GM12878 (cell line): ENCODE results near the gene DOCK2. TPM values are rescaled to one million over a fixed set of nuclear protein-coding genes. Genes with fewer than 3 reads are reported as not detected.

Experiments
- ATAC-seq: fragments of 200-7000 bp; cut with Tn5 transposase; 3 replicates; pipeline ENCODE4 v1.9.1; 2020; ENCODE audit warnings: mild to moderate bottlenecking, moderate library complexity
- BruUV-seq: library from RNA; stranded (reverse); fragments of 400-500 nt; replicated peaks from 2 replicates; lab custom pipeline; 2021; lab: Mats Ljungman, UMichigan
- CTCF ChIA-PET: fragments of 300-600 bp; sonication (Branson Sonifier 250); formaldehyde crosslinking; extraction: SDS; loops from one replicate; lab custom pipeline; 2021; ENCODE audit warnings: inconsistent platforms; lab: Yijun Ruan, JAX
- POLR2A ChIA-PET: fragments of 350-600 bp; formaldehyde crosslinking; extraction: SDS; loops from one replicate; lab custom pipeline; 2021; ENCODE audit warnings: inconsistent platforms; lab: Charles Lee
- RAD21 ChIA-PET: fragments of 300-600 bp; sonication (Branson Sonifier 250); formaldehyde crosslinking; loops from one replicate; lab custom pipeline; 2023; ENCODE audit warnings: antibody characterized with exemption; ENCODE audit not compliant: unreplicated experiment; lab: Charles Lee
- SMC1A ChIA-PET: fragments of 300-600 bp; sonication (Branson Sonifier 250); formaldehyde crosslinking; loops from one replicate; lab custom pipeline; 2023; ENCODE audit not compliant: unreplicated experiment, uncharacterized antibody; lab: Charles Lee
- DNase-seq: peaks from one replicate; pipeline ENCODE4 v3.0.0-alpha.2; 2011; ENCODE audit warnings: low read depth, low spot score
- FAIRE-seq: peaks from 3 replicates; lab custom pipeline; 2011; peaks lifted over from hg19 to GRCh38; lab: Jason Lieb, UNC
- H2AFZ ChIP-seq: 2 replicates; pipeline ENCODE4 v1.6.0; 2011; ENCODE audit warnings: low read depth, low read length, control low read depth; ENCODE audit not compliant: control insufficient read depth
- H3K27ac ChIP-seq: 2 replicates; pipeline ENCODE4 v1.5.1; 2011; ENCODE audit warnings: control low read depth; ENCODE audit not compliant: control insufficient read depth, insufficient read depth
- H3K27me3 ChIP-seq, 2 experiments: replicated peaks in 1 of 2; 2 replicates each; pipeline versions ENCODE4 v1.6.0 to v1.6.1; 2011; ENCODE audit warnings: low read length in 1 of 2; ENCODE audit not compliant: control insufficient read depth in 2 of 2, insufficient read depth in 2 of 2
- H3K36me3 ChIP-seq, 2 experiments: 2 replicates each; pipeline ENCODE4 v1.5.1; 2011; ENCODE audit warnings: low read length in 1 of 2; ENCODE audit not compliant: control insufficient read depth in 2 of 2, insufficient read depth in 2 of 2
- H3K4me1 ChIP-seq: 2 replicates; pipeline ENCODE4 v1.6.1; 2011; ENCODE audit warnings: mild to moderate bottlenecking, low read length, moderate library complexity, mixed read lengths; ENCODE audit not compliant: control insufficient read depth, insufficient read depth
- H3K4me2 ChIP-seq: 2 replicates; pipeline ENCODE4 v1.6.0; 2011; ENCODE audit warnings: control low read depth; ENCODE audit not compliant: control insufficient read depth, insufficient read depth
- H3K4me3 ChIP-seq: fragments of 200-600 bp; sonication (generic); 2 replicates; pipeline ENCODE4 v1.5.1; 2016
- H3K79me2 ChIP-seq: 2 replicates; pipeline ENCODE4 v1.6.0; 2011; ENCODE audit warnings: low read length; ENCODE audit not compliant: control insufficient read depth, insufficient read depth
- H3K9ac ChIP-seq: 2 replicates; pipeline ENCODE4 v1.8.0; 2011; ENCODE audit warnings: low read length, control low read depth, mixed read lengths; ENCODE audit not compliant: control insufficient read depth, insufficient read depth
- H3K9me3 ChIP-seq: replicated peaks from 3 replicates; pipeline ENCODE4 v1.5.1; 2011; ENCODE audit warnings: mild to moderate bottlenecking, low read length; ENCODE audit not compliant: control insufficient read depth, insufficient read depth
- H4K20me1 ChIP-seq: 2 replicates; pipeline ENCODE4 v1.6.0; 2011; ENCODE audit not compliant: control insufficient read depth, insufficient read depth
- CBX5 ChIP-seq: sonication (generic); IDR thresholded peaks from 2 replicates; pipeline ENCODE4 v1.6.1; 2016; ENCODE audit warnings: low read depth, moderate library complexity, mild to moderate bottlenecking, inconsistent platforms
- CHD2 ChIP-seq: IDR thresholded peaks from 2 replicates; pipeline ENCODE4 v1.6.1; 2011; ENCODE audit warnings: low read depth, low read length, improper control_type of control experiment, borderline replicate concordance
- CREM ChIP-seq: IDR thresholded peaks from 2 replicates; pipeline ENCODE4 v1.6.1; 2014; ENCODE audit warnings: antibody characterized with exemption, low read depth
- FOXK2 ChIP-seq: fragments of 450-650 bp; IDR thresholded peaks from 2 replicates; pipeline ENCODE4 v1.6.1; 2017; ENCODE audit warnings: mild to moderate bottlenecking, moderate library complexity
- HCFC1 ChIP-seq: fragments of 150-350 bp; IDR thresholded peaks from 2 replicates; pipeline ENCODE4 v1.6.1; 2014; ENCODE audit warnings: low read length
- HDAC2 ChIP-seq: fragments of 200-600 bp; sonication (generic); IDR thresholded peaks from 2 replicates; pipeline ENCODE4 v1.6.1; 2017
- JUND ChIP-seq: IDR thresholded peaks from 2 replicates; pipeline ENCODE4 v1.6.1; 2012; ENCODE audit warnings: low read depth, mild to moderate bottlenecking, low read length, improper control_type of control experiment, moderate library complexity
- KLF5 ChIP-seq: fragments of 450-650 bp; IDR thresholded peaks from 2 replicates; pipeline ENCODE4 v1.6.1; 2014; ENCODE audit warnings: mild to moderate bottlenecking; ENCODE audit not compliant: partially characterized antibody
- MYC ChIP-seq: IDR thresholded peaks from 2 replicates; pipeline ENCODE4 v1.6.1; 2011; ENCODE audit warnings: mild to moderate bottlenecking, low read length, moderate library complexity, inconsistent platforms; ENCODE audit not compliant: insufficient read depth, insufficient replicate concordance, insufficient read length, severe bottlenecking
- NFYA ChIP-seq: IDR thresholded peaks from 2 replicates; pipeline ENCODE4 v1.6.1; 2011; ENCODE audit warnings: low read depth, mild to moderate bottlenecking, low read length, improper control_type of control experiment, borderline replicate concordance
- PML ChIP-seq: IDR thresholded peaks from 2 replicates; pipeline ENCODE4 v1.6.1; 2012; ENCODE audit warnings: low read length, inconsistent platforms
- POLR2A ChIP-seq: IDR thresholded peaks from 2 replicates; pipeline ENCODE4 v1.6.1; 2011; ENCODE audit warnings: low read depth, mild to moderate bottlenecking, low read length
- RCOR1 ChIP-seq: conservative IDR thresholded peaks from 2 replicates; pipeline ENCODE4 v1.6.1; 2012; ENCODE audit warnings: low read depth, low read length, improper control_type of control experiment
- RFX5 ChIP-seq: IDR thresholded peaks from 2 replicates; pipeline ENCODE4 v1.6.1; 2011; ENCODE audit warnings: low read depth, low read length, improper control_type of control experiment
- SMC3 ChIP-seq: IDR thresholded peaks from 2 replicates; pipeline ENCODE4 v1.6.1; 2011; ENCODE audit warnings: low read length, improper control_type of control experiment, borderline replicate concordance
- SPI1 ChIP-seq: IDR thresholded peaks from 2 replicates; pipeline ENCODE4 v1.6.1; 2011; ENCODE audit warnings: low read depth, mild to moderate bottlenecking, low read length, moderate library complexity, borderline replicate concordance; ENCODE audit not compliant: insufficient read depth
- TCF3 ChIP-seq: IDR thresholded peaks from 2 replicates; pipeline ENCODE4 v1.6.1; 2012; ENCODE audit warnings: low read depth, mild to moderate bottlenecking, low read length, borderline replicate concordance; ENCODE audit not compliant: insufficient read depth
- ZNF217 ChIP-seq: fragments of 450-650 bp; IDR thresholded peaks from 2 replicates; pipeline ENCODE4 v1.6.1; 2017; ENCODE audit warnings: antibody characterized with exemption, mild to moderate bottlenecking
- WGBS: methylation state at CpG from one replicate; pipeline ENCODE4 v1.1.6; 2016; ENCODE audit warnings: low lambda C conversion rate; ENCODE audit not compliant: insufficient replicate concordance, insufficient coverage; ENCODE audit errors: missing lambda C conversion rate; 5-methylcytosine and 5-hydroxymethylcytosine counted together
- in situ Hi-C: fragments of 300-500 bp; cut with MboI; formaldehyde crosslinking; loops from 9 replicates; pipeline ENCODE4 v1.14.3; 2018; ENCODE audit warnings: mixed read lengths
- intact Hi-C: fragments of 100-400 bp; cut with micrococcal nuclease; formaldehyde crosslinking; loops from one replicate; pipeline ENCODE4 v1.14.2; 2022; ENCODE audit not compliant: unreplicated experiment
- polyA plus RNA-seq, 11 experiments: library from polyadenylated mRNA; depleted of rRNA in 4 of 11; unstranded in 6 of 11; stranded (reverse) in 5 of 11; fragments of >200 nt; fragmentation: Nextera tagmentation in 4 of 11; fragmentation: Illumina TruSeq in 1 of 11; extraction: Ambion mirVana in 4 of 11; extraction: Trizol in 1 of 11; gene quantifications; 1 replicate in 1 of 11; 2 replicates in 10 of 11; pipeline versions ENCODE4 v1.2.1 to v1.2.3, GENCODE V29; 2011 to 2016; ENCODE audit warnings: inconsistent platforms in 2 of 11, missing spikeins in 2 of 11, low read depth in 1 of 11
- total RNA-seq, 4 experiments: library from RNA; depleted of rRNA in 3 of 4; stranded (reverse); fragments of >200 nt in 3 of 4; fragmentation: Illumina TruSeq in 1 of 4; extraction: Trizol in 1 of 4; gene quantifications; 2 replicates each; pipeline versions ENCODE4 v1.2.1 to v1.2.3, GENCODE V29; 2013 to 2021
- TF ChIP-seq, protein P1 (sequence below): fragments of 150-350 bp; IDR thresholded peaks from 2 replicates; pipeline ENCODE4 v1.6.1; 2014; ENCODE audit warnings: mild to moderate bottlenecking, low read depth, low read length

Gene DOCK2
- total and polyA plus RNA-seq, 10 of the 15 experiments (the other 5 are each of a cell fraction or from before 2014, with no cell fraction given) = 34.2 to 192 (median 118) TPM

GRCh38 chr5:169667896-169668674, 31.0 kb downstream of the DOCK2 start:
- Histone ChIP-seq H3K27ac (no peak overlapping the region), H3K4me3 (no peak overlapping the region), H3K36me3 (peaks cover 13 to 18% of the 10 kb centered on the region in 2 experiments), H3K4me1 (peaks cover 33% of the 10 kb centered on the region), H4K20me1 (no peaks in the 10 kb centered on the region; the same call in 1 of the 2 replicates), H2AFZ (no peak overlapping the region), H3K4me2 (no peak overlapping the region), H3K27me3 (no peaks in the 10 kb centered on the region), H3K79me2 (peaks cover 60% of the 10 kb centered on the region), H3K9me3 (peaks cover 6% of the 10 kb centered on the region; the same call in 2 of the 3 replicates), H3K9ac (no peak overlapping the region)
- DNase-seq (no peak), ATAC-seq (no peak), FAIRE-seq (no peak)
- 87% methylated on average over 9 of the region's 9 CpGs for WGBS
- intact Hi-C loops = no loop called here
- POLR2A ChIA-PET = interaction anchor here (0.9 to 1.7 kb wide), 2 partner anchors 9 to 31 kb away, joined by 3 to 7 read pairs; partner anchors contain the start of gene DOCK2
- CTCF ChIA-PET = interaction anchor here (0.7 to 1.7 kb wide), 4 partner anchors 9 to 109 kb away, joined by 3 to 10 read pairs (median 4); no protein-coding TSS in a partner anchor
- RAD21 ChIA-PET = interaction anchor here (1.1 to 1.4 kb wide), 2 partner anchors 61 to 111 kb away, joined by 3 to 6 read pairs; no protein-coding TSS in a partner anchor
- BruUV-seq = no TSS peak
- in situ Hi-C loops = no loop called here
- TF ChIP-seq POLR2A (no peak), CBX5 (no peak), HDAC2 (no peak), FOXK2 (no peak), CREM (no peak), SMC3 (no peak), TCF3 (no peak), RFX5 (no peak), PML (no peak), RCOR1 (no peak), SPI1 (no peak), NFYA (no peak), MYC (no peak), HCFC1 (no peak), JUND (no peak), CHD2 (no peak), KLF5 (no peak), ZNF217 (no peak)
- TF ChIP-seq, protein P1, sequence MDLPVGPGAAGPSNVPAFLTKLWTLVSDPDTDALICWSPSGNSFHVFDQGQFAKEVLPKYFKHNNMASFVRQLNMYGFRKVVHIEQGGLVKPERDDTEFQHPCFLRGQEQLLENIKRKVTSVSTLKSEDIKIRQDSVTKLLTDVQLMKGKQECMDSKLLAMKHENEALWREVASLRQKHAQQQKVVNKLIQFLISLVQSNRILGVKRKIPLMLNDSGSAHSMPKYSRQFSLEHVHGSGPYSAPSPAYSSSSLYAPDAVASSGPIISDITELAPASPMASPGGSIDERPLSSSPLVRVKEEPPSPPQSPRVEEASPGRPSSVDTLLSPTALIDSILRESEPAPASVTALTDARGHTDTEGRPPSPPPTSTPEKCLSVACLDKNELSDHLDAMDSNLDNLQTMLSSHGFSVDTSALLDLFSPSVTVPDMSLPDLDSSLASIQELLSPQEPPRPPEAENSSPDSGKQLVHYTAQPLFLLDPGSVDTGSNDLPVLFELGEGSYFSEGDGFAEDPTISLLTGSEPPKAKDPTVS = no peak
- SMC1A ChIA-PET = interaction anchor here (0.6 to 4.3 kb wide), 13 partner anchors 10 to 120 kb away, joined by 3 to 36 read pairs (median 4); partner anchors contain the start of gene DOCK2
